Lung (tissue), 12 donors: Measurements from ENCODE around the gene MSTO1. TPM values are rescaled to one million over a fixed set of nuclear protein-coding genes. Genes with fewer than 3 reads are reported as not detected.
A peak's percentile ranks its signal among the peaks of the same experiment; 100 is the strongest.
"Not testable (repeated sequence)": the region's sequence is repeated elsewhere in the genome, so short reads cannot be mapped to it uniquely, and the experiment has no call there.

Experiments
- ATAC-seq: fragments of 200-7000 bp; cut with Tn5 transposase; one replicate; pipeline ENCODE4 v1.9.1; 2020; ENCODE audit warnings: moderate number of reproducible peaks; ENCODE audit not compliant: insufficient read depth, low FRiP score
- DNase-seq, 3 donors: peaks; one replicate each; pipeline ENCODE4 v3.0.0-alpha.2; 2013 to 2017
- H3K27ac ChIP-seq, 2 donors: one replicate each; pipeline ENCODE4 v1.5.1; 2013; ENCODE audit warnings: mild to moderate bottlenecking in 2 of 2, moderate library complexity in 2 of 2, control low read depth in 1 of 2, inconsistent platforms in 1 of 2, low read depth in 1 of 2, low read length in 1 of 2
- H3K27me3 ChIP-seq, 3 donors: one replicate each; pipeline ENCODE4 v1.5.1; 2013; ENCODE audit warnings: low read length in 2 of 3; ENCODE audit not compliant: control insufficient read depth in 3 of 3, insufficient read depth in 3 of 3
- H3K36me3 ChIP-seq, 4 donors: one replicate each; pipeline ENCODE4 v1.5.1; 2013; ENCODE audit warnings: low read length in 4 of 4, mild to moderate bottlenecking in 1 of 4, moderate library complexity in 1 of 4; ENCODE audit not compliant: control insufficient read depth in 4 of 4, insufficient read depth in 4 of 4
- H3K4me1 ChIP-seq, 5 donors: one replicate each; pipeline ENCODE4 v1.5.1; 2013; ENCODE audit warnings: low read length in 5 of 5, mild to moderate bottlenecking in 2 of 5, moderate library complexity in 1 of 5; ENCODE audit not compliant: control insufficient read depth in 5 of 5, insufficient read depth in 5 of 5
- H3K4me3 ChIP-seq: one replicate; pipeline ENCODE4 v1.5.1; 2013; ENCODE audit warnings: mild to moderate bottlenecking, control low read depth, moderate library complexity
- H3K9ac ChIP-seq, 2 donors: one replicate each; pipeline ENCODE4 v1.5.1; 2013; ENCODE audit warnings: low read length in 2 of 2, control low read depth in 1 of 2; ENCODE audit not compliant: insufficient read depth in 1 of 2
- H3K9me3 ChIP-seq, 4 donors: one replicate each; pipeline ENCODE4 v1.5.1; 2013; ENCODE audit warnings: low read length in 3 of 4, mild to moderate bottlenecking in 1 of 4, moderate library complexity in 1 of 4; ENCODE audit not compliant: control insufficient read depth in 4 of 4, insufficient read depth in 3 of 4
- CTCF ChIP-seq: IDR thresholded peaks from 2 replicates; pipeline ENCODE4 v1.5.1; 2012; ENCODE audit warnings: mild to moderate bottlenecking; ENCODE audit errors: control extremely low read depth, extremely low read depth
- WGBS, 2 donors: extraction: QIAGEN DNeasy Blood & Tissue Kit; methylation state at CpG; one replicate each; pipeline ENCODE4 v1.1.7; 2013; 5-methylcytosine and 5-hydroxymethylcytosine counted together
- polyA plus RNA-seq, 2 donors: library from polyadenylated mRNA; stranded (reverse); fragments of 200-250 nt; gene quantifications; one replicate each; pipeline ENCODE4 v1.2.1, GENCODE V29; 2013
- total RNA-seq, 2 donors: library from RNA; depleted of rRNA in 1 of 2; stranded (reverse); fragments of >200 nt in 1 of 2; gene quantifications; one replicate each; pipeline ENCODE4 v1.2.1, GENCODE V29; 2014 to 2021
- donor health status: control.
- donor health status: control.
- donor health status: Bipolar disorder and iron deficiency.
- donor health status: healthy.
- donor health status: DM: yes; HTN: yes; CAD: no.

The MSTO1 gene
- total and polyA plus RNA-seq, 4 donors = 22.1 to 51.5 (median 31.2) TPM

- ATAC-seq = no peak
- H3K4me3 ChIP-seq = no peak overlapping the region
- no peak for TF ChIP-seq CTCF
These were observed 30.3 kb downstream of the MSTO1 start for GRCh38 chr1:155640367-155640766.

GRCh38 chr1:155642559-155643180 lies 32.7 kb downstream of the MSTO1 start:
- not testable (repeated sequence) for H3K4me3 ChIP-seq, H3K9ac ChIP-seq, ATAC-seq, DNase-seq, H3K9me3 ChIP-seq, H3K27ac ChIP-seq, H3K27me3 ChIP-seq, H3K36me3 ChIP-seq
- 82 to 88% methylated on average over 11 of the region's 11 CpGs for WGBS, 2 donors
- peaks cover 0 to 14% (median 2%) of the 10 kb centered on the region in 5 donors for H3K4me1 ChIP-seq

More at GRCh38 chr1:155640367-155640766, 30.3 kb downstream of the MSTO1 start:
- Histone ChIP-seq H3K4me1 (peaks cover 0 to 1% (median 0%) of the 10 kb centered on the region in 5 donors), H3K27ac (no peak overlapping the region), H3K9me3 (peaks cover 0 to 6% (median 2%) of the 10 kb centered on the region in 4 donors), H3K27me3 (no peaks in the 10 kb centered on the region), H3K9ac (no peak overlapping the region), H3K36me3 (no peaks in the 10 kb centered on the region)
- no peak for DNase-seq

GRCh38 chr1:155643230-155643629 lies 33.2 kb downstream of the MSTO1 start:
- H3K27ac ChIP-seq = no peak overlapping the region
- ATAC-seq (no peak), DNase-seq (no peak)
- no peaks in the 10 kb centered on the region for H3K27me3 ChIP-seq
- peaks cover 0 to 6% (median 2%) of the 10 kb centered on the region in 4 donors for H3K9me3 ChIP-seq
- no peak overlapping the region for H3K9ac ChIP-seq
- no peak overlapping the region for H3K4me3 ChIP-seq
- no peaks in the 10 kb centered on the region for H3K36me3 ChIP-seq
- no peak for TF ChIP-seq CTCF
- WGBS, 2 donors = 89 to 92% methylated on average over 3 of the region's 3 CpGs
- peaks cover 0 to 14% (median 2%) of the 10 kb centered on the region in 5 donors for H3K4me1 ChIP-seq

GRCh38 chr1:155645034-155645598 lies 35.1 kb downstream of the MSTO1 start:
- no peak overlapping the region for H3K27ac ChIP-seq
- 77 to 81% methylated on average over 4 of the region's 4 CpGs for WGBS, 2 donors
- H3K4me1 ChIP-seq = peaks cover 0 to 19% (median 5%) of the 10 kb centered on the region in 5 donors
- ATAC-seq (no peak), DNase-seq (no peak)
- TF ChIP-seq CTCF = no peak
- no peaks in the 10 kb centered on the region for H3K36me3 ChIP-seq
- peaks cover 0 to 6% (median 2%) of the 10 kb centered on the region in 4 donors for H3K9me3 ChIP-seq
- no peaks in the 10 kb centered on the region for H3K27me3 ChIP-seq
- peak overlapping the region in 1 of 2 donors; percentile 7 for H3K9ac ChIP-seq
- no peak overlapping the region for H3K4me3 ChIP-seq
